Middle frontal gyrus (tissue), 1 donor: Measurements from ENCODE around the gene HNRNPH1.

Experiments used
- DNase-seq: peaks from one replicate; pipeline ENCODE4 v3.0.0-alpha.2; 2015; ENCODE audit warnings: low spot score; ENCODE audit errors: extremely low spot score

Gene HNRNPH1

GRCh38 chr5:179623906-179624741 lies 653 bp upstream of the HNRNPH1 start:
- no peak for DNase-seq

DNA sequence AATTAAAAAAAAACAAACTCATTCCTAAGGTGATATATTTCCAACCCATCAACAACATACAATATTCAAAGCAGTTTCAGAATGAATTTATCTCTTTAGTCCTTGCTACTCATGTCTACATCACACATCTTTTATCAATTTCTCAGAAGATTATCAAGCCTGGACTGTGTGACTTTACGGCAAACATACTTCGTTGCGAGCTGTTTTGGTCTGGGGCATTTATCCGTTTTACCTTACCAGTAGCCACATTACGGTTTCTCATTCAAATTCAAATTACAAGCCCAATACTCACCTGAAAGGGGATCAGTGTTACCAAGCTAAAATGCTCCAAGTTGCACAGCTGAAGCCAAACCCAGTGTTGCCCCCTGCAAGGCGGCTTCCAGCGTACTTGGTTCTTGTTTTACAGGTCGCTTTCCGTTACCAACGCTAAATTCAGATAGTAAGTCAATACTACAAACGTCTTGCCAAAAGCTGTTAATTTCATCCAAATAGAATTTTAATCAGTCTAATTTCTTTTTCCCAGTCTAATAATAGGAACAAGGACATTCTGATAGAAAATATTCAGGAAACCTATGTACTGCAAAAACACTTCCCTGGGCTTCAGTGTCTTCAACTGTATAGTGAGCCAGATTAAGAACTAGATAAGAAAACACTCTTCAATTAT lies 1.8 kb downstream of the HNRNPH1 start:
- DNase-seq: no peak

DNA sequence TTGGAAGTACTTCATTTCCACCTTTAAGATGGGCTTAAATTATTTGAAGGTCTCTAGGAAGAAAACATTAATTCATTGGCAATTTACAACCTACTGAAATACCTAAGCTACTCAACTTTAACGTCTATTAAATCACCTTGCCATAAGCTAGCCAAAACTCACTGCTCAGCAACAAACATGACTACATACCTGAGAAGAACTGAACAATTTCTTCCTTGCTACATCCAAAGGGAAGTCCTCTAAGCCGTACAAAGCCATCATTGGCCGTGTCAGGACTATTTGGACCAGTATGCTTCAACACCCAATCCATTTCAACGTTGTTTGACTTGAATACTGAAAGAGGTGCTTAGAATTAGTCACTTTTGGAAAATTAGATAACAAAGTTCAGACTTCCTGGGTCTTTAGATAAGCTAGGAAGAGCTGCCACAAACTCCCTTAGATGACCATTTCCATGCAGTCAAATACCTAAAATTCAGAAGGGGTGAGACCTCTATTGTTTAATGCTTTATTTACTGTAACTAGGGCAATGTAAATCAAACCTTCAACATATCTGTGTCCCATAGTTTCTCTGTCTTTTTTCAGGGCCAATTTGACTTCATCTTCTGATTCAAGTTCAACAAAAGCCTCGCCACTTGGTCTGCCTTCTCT lies 2.6 kb downstream of the HNRNPH1 start:
- DNase-seq: no peak

DNA sequence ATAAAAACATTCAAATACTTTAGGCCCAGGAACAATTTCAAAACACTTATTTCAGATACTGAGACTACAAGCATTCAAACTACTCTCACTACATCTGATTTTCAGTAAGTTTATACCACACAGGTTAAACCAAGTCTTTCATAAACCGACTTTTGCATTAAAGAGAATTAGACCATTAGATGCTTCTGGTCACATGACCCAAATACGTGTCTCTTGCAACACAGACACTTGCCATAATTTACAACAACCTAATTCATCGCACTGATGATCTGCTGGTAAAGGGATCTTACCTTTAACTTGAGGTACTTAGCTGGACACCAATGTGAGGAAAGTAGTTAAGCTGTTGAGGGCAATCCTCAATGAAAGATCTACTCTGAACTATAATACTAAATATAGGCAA lies 3.2 kb downstream of the HNRNPH1 start:
- DNase-seq: no peak

DNA sequence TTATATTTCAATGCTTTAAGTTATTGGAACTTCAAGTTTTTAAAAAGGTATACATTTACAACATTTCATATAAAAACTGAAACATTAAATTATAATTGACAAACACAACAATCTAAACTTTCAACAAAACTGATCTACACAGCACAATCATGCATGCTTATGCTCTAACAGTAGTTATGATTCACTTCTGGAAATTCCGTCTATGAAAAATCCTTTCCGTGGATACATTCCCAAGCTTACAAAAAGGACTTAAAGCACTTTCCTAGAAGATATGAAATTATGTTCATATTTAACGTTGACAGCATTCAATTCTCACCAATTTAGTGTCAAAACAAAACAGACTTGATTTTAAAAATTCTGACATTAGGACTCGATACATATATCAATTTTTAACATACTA lies 3.7 kb downstream of the HNRNPH1 start:
- no peak for DNase-seq

GRCh38 chr5:179618923-179619554 lies 4.4 kb downstream of the HNRNPH1 start:
- DNase-seq: no peak

- DNase-seq: no peak
Measured at GRCh38 chr5:179617930-179618329, 5.5 kb downstream of the HNRNPH1 start.

- DNase-seq: no peak
Measured at GRCh38 chr5:179616002-179616594, 7.4 kb downstream of the HNRNPH1 start.

DNA sequence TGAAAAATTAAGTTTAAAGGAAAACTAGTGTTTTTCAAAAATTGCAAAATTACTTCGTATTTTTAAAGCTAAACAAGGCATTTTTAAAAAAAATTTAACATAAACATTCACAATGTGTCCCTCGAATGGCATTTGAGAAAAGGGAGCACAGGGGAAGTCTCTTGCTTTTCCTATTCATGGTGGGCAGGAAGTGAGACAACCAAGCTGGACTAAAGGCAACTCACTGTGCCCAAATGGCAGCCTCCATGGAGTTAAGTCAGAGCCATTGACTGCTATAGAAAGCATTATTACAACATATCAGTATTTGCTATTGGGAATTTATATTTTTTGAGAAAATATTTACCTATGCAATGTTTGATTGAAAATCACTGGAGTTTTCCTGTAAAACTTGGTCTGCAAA lies 8.3 kb downstream of the HNRNPH1 start:
- no peak for DNase-seq

GRCh38 chr5:179614745-179615144 lies 8.7 kb downstream of the HNRNPH1 start:
- no peak for DNase-seq

GRCh38 chr5:179613460-179614071 lies 9.9 kb downstream of the HNRNPH1 start:
- no peak for DNase-seq

GRCh38 chr5:179612577-179613459 lies 10.7 kb downstream of the HNRNPH1 start:
- no peak for DNase-seq

DNA sequence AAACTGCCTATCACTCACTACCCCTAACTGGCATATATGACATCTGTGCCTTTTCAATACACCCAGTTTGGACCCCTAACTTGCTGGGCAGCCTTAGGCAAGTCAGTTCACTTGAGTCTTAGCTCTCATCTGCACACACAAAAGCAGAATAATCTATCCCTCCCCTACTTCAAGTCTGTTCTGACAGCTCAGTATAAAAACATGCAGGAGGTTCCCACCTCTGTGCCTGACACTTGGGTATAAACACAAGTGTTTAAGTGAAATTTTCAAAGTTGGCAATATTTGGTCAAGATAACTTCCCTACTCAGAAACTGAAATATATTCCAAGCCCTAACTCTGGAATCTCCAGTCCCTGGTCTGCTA lies 12.6 kb downstream of the HNRNPH1 start:
- DNase-seq: no peak

- DNase-seq: no peak
Measured at GRCh38 chr5:179610109-179610902, 13.2 kb downstream of the HNRNPH1 start.

GRCh38 chr5:179609834-179610108 lies 13.7 kb downstream of the HNRNPH1 start:
- DNase-seq: no peak

- no peak for DNase-seq
Measured at GRCh38 chr5:179608131-179608581, 15.3 kb downstream of the HNRNPH1 start.

DNA sequence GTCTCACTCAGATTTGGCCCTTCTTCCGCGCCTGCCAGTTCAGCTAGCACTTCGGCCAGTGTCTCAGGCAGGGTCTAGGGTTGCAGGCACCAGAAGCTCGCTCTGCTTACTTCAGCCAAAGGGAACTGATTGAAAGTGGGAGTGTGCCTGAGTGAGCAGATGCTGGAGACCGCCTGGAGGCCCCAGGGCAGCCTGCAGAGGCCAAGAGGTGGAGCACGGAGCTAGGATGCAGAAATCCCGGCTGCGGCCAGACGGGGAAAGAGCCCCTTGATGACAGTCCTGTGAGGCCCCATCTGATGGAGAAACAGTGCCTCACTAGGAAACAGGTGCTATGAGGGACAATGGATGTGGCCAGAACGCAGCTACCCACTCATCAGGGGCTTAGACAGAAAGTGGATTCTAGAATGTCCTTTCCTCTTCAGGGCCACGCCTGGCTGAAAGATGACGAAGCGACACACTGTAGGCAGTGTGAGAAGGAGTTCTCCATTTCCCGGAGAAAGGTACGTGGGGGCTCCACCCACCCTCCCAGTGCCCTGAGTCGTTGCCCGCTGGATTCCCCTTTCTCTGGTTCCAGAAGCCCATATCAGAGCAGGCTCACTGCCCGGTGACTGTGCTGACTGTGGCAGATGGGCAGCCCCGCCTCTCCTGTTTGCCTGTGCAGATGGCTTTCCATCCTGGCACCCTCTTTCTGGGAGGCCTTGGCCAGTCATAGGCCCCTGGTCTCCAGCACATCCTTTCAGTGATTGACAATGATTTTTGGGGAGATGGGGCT lies 16.1 kb downstream of the HNRNPH1 start:
- no peak for DNase-seq

GRCh38 chr5:179606910-179607159 lies 16.6 kb downstream of the HNRNPH1 start:
- DNase-seq: no peak
